ENCODE data around the gene SNW1.

DNA sequence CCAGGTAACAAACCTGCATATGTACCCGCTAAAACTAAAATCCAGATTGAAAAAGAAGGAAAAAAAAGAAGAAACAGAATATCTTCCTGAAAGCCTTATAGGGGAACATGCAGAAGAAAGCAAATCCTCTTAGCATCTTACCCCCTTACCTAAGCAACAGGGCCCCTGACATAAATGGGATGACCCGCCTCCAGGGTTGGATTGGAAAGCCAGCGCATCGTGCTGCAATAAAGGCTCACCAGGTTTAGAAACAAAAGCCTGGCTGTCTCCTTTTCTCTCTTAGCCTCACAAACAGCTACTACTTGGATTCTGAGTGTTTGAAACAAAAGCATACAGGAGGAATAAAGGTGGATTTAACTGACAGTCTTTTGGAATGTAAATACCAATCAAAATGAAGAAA is 25.2 kb upstream of the SNW1 start:
- TF ChIP-seq EZH2 (IDR thresholded peaks at IDR 0.05; ENCODE audit: low read length, unreplicated experiment): no peak
- TF ChIP-seq, protein P1, sequence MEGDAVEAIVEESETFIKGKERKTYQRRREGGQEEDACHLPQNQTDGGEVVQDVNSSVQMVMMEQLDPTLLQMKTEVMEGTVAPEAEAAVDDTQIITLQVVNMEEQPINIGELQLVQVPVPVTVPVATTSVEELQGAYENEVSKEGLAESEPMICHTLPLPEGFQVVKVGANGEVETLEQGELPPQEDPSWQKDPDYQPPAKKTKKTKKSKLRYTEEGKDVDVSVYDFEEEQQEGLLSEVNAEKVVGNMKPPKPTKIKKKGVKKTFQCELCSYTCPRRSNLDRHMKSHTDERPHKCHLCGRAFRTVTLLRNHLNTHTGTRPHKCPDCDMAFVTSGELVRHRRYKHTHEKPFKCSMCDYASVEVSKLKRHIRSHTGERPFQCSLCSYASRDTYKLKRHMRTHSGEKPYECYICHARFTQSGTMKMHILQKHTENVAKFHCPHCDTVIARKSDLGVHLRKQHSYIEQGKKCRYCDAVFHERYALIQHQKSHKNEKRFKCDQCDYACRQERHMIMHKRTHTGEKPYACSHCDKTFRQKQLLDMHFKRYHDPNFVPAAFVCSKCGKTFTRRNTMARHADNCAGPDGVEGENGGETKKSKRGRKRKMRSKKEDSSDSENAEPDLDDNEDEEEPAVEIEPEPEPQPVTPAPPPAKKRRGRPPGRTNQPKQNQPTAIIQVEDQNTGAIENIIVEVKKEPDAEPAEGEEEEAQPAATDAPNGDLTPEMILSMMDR (conservative IDR thresholded peaks at IDR 0.05; ENCODE audit: low read depth, low read length): no peak
- TF ChIP-seq EZH2phosphoT487 (IDR thresholded peaks at IDR 0.05; ENCODE audit: borderline replicate concordance, low read length): no peak
